Hippocampal formation (tissue), 2 donors: ENCODE measurements around the gene DRC7.
"Not testable (repeated sequence)": the region's sequence is repeated elsewhere in the genome, so short reads cannot be mapped to it uniquely, and the experiment has no call there.

ENCODE experiments used
- DNase-seq, 2 donors: peaks; one replicate each; lab custom pipeline; 2025; lab: John Stamatoyannopoulos, UW

The DRC7 gene

GRCh38 chr16:57761301-57761700 is 66.7 kb downstream of the DRC7 start:
- DNase-seq, result no peak

DNA sequence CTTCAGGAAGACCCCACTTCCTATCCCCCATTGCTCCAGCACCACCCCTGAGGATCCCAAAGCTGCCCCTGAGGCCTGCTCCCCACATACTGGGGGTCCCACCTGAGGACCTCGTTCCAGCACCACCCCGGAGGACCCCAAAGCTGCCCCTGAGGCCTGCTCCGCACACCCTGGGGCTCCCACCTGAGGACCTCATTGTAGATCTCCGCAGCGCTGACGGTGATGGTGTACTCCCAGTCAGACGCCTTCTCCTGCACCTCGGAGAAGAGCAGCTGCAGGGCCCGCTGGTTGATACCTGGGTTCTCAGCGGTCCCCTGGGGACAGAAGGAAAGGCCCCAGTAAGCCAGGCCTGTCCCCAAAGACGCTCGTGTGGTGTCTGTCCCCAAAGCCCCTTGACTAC is 67.4 kb downstream of the DRC7 start:
- no peak for DNase-seq

- DNase-seq, result no peak
These were observed 67.9 kb downstream of the DRC7 start for GRCh38 chr16:57762365-57763040.

DNA sequence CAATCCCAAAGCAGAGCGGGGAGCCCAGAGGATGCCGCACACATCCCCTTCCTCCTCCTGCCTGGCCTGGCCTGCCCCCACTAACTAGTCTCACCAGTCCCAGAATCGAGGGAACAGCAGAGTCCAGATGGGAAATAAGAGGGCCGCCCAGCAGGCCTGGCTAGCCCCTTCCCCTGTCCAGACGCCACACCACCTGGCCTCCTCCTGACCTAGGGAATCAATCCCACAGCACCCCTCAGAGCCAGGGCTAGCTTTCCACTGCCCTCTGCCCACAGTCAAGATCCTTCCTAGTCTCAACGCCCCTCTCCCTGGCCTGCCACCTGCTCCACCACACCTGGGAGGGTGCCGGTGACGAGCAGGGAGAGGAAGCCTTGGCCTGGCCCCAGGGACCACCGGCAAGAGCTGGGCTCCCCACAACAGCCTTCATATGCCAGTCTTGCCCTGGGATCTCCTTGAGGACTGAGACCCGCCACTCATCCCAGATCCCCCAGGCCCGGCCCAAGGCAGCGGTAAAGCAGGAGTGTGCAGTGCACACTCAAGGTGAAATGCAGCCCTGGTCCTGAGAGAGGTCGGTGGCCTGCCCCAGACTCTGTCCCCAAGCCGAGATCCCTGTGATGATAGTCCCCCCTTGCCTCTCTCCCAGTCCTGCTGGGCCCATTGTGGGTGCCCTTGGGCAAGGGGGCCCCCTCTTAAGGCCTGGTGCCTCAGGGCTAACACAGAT is 68.8 kb downstream of the DRC7 start:
- no peak for DNase-seq

GRCh38 chr16:57764006-57764340 is 69.4 kb downstream of the DRC7 start:
- DNase-seq, result no peak

GRCh38 chr16:57764341-57765159 is 69.9 kb downstream of the DRC7 start:
- no peak for DNase-seq

DNA sequence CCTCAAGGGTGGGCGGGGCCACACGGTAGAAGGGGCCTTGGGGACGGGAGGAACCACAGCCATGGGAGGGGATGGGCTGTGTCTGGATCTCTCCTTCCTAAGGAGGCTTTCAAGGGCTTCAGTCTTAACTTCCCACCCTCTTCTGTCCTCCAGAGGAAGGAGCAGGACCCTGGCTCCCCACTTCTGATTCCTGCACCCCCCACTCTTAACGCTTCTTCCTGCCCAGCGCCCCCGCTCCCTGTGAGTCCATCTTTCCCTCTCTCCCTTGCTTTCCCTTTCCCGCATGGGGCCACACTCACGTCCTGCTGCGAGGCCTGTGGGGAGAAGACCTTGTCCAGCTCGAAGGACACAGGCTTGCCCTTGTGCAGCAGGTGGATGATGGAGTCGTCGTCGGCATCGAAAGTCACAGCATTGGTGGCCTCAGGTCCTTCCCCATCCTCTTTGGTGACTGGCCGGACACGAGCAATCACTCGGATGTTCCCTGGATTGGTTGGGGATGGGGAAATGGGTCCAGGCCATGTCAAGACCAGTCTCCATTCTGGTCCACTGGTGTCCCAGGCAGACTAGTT is 70.6 kb downstream of the DRC7 start:
- no peak for DNase-seq

GRCh38 chr16:57766714-57767348 is 72.2 kb downstream of the DRC7 start:
- DNase-seq, result no peak

DNA sequence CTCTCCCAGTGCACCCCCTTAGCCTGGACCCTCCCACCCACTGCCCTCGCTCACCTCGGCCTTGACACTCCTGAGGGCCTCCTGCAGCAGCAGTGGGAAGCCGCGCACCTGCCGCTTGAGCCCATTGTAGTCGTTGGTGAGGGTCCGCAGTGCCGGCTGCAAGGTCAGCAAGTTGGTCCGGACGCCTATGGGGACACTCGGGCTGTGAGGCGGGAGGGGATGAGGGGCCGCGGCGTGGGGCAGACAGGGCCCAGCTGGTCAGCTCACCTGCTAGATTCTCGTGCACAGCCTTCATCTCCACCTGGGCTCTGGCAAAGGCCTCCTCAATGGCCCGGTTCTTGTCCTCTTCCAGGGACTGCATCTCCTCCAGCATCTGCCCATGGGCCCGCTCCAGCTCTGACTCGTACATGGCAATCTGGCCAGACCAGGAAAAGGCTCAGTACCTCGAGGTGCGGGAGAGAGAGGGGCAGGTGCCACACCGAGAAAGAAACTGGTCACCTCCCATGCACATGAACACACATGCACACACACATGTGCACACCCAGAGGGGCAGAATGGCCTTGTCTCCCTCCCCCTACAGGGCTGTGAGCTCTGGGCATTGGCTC is 75.0 kb downstream of the DRC7 start:
- no peak for DNase-seq

GRCh38 chr16:57770361-57770760 is 75.8 kb downstream of the DRC7 start:
- DNase-seq, result no peak

GRCh38 chr16:57771141-57771785 is 76.7 kb downstream of the DRC7 start:
- no peak for DNase-seq

DNA sequence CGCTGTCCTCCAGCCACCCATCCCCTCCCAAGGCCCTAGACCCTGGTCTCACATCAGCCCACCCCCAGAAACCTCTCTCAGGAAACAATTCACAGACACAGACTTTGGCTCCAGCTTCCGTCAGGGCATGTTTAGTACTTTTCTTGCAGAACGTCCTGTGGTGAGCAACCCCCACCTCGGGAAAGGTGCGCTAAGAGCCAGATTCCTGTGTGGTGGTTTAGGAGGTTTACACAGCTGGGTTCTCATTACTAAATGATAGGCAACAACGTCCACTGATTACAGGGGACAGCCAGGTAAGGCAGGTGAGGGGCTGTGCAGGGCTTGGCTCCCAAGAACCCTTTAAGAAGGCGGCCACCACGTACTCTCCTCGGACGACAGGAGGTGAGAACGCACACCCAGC is 78.4 kb downstream of the DRC7 start:
- no peak for DNase-seq

- DNase-seq, result no peak
These were observed 79.2 kb downstream of the DRC7 start for GRCh38 chr16:57773655-57774295.

DNA sequence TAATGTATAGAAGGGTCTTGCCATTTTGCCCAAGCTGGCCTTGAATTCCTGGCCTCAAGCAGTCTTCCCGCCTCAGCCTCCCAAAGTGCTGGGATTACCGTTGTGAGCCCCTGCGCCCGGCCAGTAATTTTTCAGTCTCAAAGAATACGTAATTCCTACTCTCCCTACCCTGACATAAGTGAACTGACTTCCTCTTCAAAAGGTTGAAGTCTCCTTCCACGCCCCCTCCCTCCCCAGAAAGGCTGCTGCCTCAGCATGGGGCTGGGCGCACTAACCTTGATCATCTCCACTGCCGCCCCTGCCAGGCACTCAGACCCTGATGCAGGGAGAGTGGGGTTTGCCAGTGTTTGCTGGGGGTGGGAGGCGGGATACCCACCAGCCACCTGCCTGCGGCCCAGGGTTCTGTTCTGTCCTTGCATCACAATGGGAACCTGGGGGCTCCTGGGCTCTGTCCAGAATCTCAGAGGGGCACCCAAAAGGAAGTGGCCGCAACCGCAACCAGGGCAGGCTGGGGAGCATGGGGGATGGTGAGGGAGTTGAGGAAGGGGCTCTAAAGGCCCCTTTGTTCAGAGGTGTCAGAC is 80.2 kb downstream of the DRC7 start:
- no peak for DNase-seq

DNA sequence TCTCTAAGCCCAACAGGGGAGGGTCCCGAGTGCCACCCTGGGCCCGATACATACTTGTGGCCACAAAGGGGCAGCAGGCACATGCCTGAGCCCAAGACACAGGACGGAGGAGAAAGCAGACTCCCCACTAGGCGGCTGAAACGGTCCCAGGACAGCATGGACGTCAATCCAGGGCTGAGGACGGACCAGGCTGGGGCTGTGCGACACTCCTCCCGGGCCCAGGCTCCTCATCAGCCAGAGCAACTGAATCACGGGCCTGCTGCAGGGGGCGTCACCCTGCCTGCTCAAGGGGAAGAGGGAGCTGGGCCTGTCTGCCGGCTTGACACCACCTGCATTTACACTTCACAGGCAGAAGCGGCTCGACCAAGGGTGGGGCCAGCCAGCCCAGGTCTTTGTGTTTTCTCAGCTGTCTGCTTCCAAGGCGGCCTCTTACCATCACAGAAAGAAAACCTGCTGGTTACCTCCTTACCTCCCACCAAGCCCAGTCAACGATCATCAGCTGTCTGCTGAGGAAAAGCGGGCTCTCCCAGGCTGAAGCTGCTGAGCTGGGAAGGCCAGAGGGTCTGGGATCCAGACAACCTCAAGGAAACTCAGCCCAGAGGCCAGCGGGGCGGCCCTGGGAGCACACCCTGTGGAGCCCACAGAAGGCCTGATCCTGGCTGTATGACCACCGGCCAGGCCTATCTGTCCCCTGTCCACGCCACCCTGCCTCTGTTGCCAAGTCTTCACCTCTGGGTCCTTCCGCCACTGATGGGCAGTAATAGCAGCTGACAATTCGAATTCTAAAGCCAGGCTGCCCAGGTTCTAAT is 81.3 kb downstream of the DRC7 start:
- peak in 1 of 2 donors; percentile 32 for DNase-seq

GRCh38 chr16:57778658-57779057 is 84.1 kb downstream of the DRC7 start:
- no peak for DNase-seq

DNA sequence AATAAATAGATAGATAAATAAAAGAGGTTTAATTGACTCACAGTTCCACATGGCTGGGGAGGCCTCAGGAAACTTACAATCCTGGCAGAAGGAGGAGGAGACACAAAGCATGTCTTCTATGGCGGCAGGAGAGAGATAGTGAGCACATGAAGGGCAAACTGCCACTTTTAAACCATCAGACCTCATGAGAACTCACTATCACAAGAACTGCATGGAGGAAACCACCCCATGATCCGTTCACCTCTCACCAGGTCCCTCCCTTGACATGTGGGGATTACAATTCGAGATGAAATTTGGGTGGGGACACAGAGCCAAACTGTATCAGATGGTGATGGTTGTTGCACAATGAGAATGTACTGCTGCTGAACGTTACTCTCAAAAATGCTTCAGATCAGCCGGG is 85.2 kb downstream of the DRC7 start:
- DNase-seq, result not testable (repeated sequence)

- no peak for DNase-seq
These were observed 86.7 kb downstream of the DRC7 start for GRCh38 chr16:57781349-57781740.
